Activated naive CD4-positive, alpha-beta T cell treated with anti-CD3 and anti-CD28 coated beads, Interleukin-2, amount 10 ng/mL, durations not matched to agents 7 days and 5 days (primary cell): ENCODE results near the gene CCNK.

Experiments
- CTCF ChIA-PET: fragments of 350-600 bp; sonication (Branson Sonifier 250); formaldehyde crosslinking; loops from one replicate; lab custom pipeline; 2021; ENCODE audit warnings: antibody characterized with exemption; lab: Charles Lee
- DNase-seq: peaks from one replicate; pipeline ENCODE4 v3.0.0-alpha.2; 2020
- H3K27ac Mint-ChIP-seq: one replicate; pipeline ENCODE4 v1.8.0; 2021; ENCODE audit warnings: mild to moderate bottlenecking, moderate library complexity, mixed read lengths
- H3K27me3 Mint-ChIP-seq: one replicate; pipeline ENCODE4 v1.8.0; 2021; ENCODE audit warnings: mild to moderate bottlenecking, mixed read lengths
- H3K36me3 Mint-ChIP-seq: one replicate; pipeline ENCODE4 v1.8.0; 2021; ENCODE audit warnings: mixed read lengths
- H3K4me1 Mint-ChIP-seq: one replicate; pipeline ENCODE4 v1.8.0; 2021; ENCODE audit warnings: mixed read lengths
- H3K4me3 Mint-ChIP-seq: one replicate; pipeline ENCODE4 v1.8.0; 2021; ENCODE audit warnings: mild to moderate bottlenecking, moderate library complexity, mixed read lengths
- H3K9me3 Mint-ChIP-seq: one replicate; pipeline ENCODE4 v1.8.0; 2021; ENCODE audit warnings: mixed read lengths

Gene CCNK

GRCh38 chr14:99546234-99546879 lies 65.1 kb downstream of the CCNK start:
- peaks cover 4% of the 10 kb centered on the region for H3K27me3 Mint-ChIP-seq
- no peaks in the 10 kb centered on the region for H3K4me1 Mint-ChIP-seq
- H3K9me3 Mint-ChIP-seq = no peaks in the 10 kb centered on the region
- CTCF ChIA-PET = no interaction called here
- no peaks in the 10 kb centered on the region for H3K36me3 Mint-ChIP-seq
- H3K27ac Mint-ChIP-seq = no peak overlapping the region
- no peak for DNase-seq
- no peak overlapping the region for H3K4me3 Mint-ChIP-seq

- CTCF ChIA-PET = interaction anchor here (1.2 kb wide), 1 partner anchor 80 kb away, joined by 3 read pairs; no protein-coding TSS in a partner anchor
- no peaks in the 10 kb centered on the region for H3K36me3 Mint-ChIP-seq
- no peak overlapping the region for H3K4me3 Mint-ChIP-seq
- DNase-seq = no peak
- no peaks in the 10 kb centered on the region for H3K4me1 Mint-ChIP-seq
- no peaks in the 10 kb centered on the region for H3K9me3 Mint-ChIP-seq
- no peak overlapping the region for H3K27ac Mint-ChIP-seq
- peaks cover 4% of the 10 kb centered on the region for H3K27me3 Mint-ChIP-seq
These were observed 67.0 kb downstream of the CCNK start for GRCh38 chr14:99548255-99548654.

- CTCF ChIA-PET = no interaction called here
- no peak for DNase-seq
- Mint-ChIP-seq H3K27ac (no peak overlapping the region), H3K36me3 (no peaks in the 10 kb centered on the region), H3K9me3 (no peaks in the 10 kb centered on the region), H3K4me1 (no peaks in the 10 kb centered on the region), H3K4me3 (no peak overlapping the region), H3K27me3 (peaks cover 4% of the 10 kb centered on the region)
These were observed 67.8 kb downstream of the CCNK start for GRCh38 chr14:99548871-99549515.

DNA sequence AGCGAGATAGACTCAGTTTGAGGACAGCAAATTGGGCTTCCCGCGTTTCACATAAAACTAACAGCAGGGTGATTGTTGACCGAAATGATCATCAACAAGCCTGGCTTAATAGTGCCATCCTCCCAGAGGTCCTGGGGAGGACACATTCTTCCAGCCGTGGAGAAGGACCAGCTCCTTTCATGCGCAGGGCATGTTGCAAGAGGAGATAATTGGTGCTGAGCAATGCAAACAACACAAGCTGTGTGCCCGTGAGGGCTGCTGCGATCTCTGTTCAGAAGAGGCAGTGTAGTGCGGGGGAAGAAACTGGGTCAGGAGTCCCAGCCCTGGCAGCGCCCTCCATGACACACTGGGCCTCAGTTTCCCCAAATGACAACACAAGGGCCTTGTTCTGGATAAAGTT lies 68.5 kb downstream of the CCNK start:
- H3K4me1 Mint-ChIP-seq = no peaks in the 10 kb centered on the region
- CTCF ChIA-PET = no interaction called here

GRCh38 chr14:99550387-99550992 lies 69.3 kb downstream of the CCNK start:
- no peak for DNase-seq
- no peak overlapping the region for H3K27ac Mint-ChIP-seq
- no peaks in the 10 kb centered on the region for H3K36me3 Mint-ChIP-seq
- CTCF ChIA-PET = no interaction called here
- no peak overlapping the region for H3K4me3 Mint-ChIP-seq
- no peaks in the 10 kb centered on the region for H3K4me1 Mint-ChIP-seq
- H3K27me3 Mint-ChIP-seq = no peaks in the 10 kb centered on the region
- H3K9me3 Mint-ChIP-seq = no peaks in the 10 kb centered on the region

More for the DNA sequence above, 68.5 kb downstream of the CCNK start:
- H3K9me3 Mint-ChIP-seq = no peaks in the 10 kb centered on the region
- H3K4me3 Mint-ChIP-seq = no peak overlapping the region
- H3K27me3 Mint-ChIP-seq = peaks cover 3% of the 10 kb centered on the region
- no peak overlapping the region for H3K27ac Mint-ChIP-seq
- no peaks in the 10 kb centered on the region for H3K36me3 Mint-ChIP-seq
- DNase-seq = no peak

- H3K36me3 Mint-ChIP-seq = no peaks in the 10 kb centered on the region
- H3K9me3 Mint-ChIP-seq = no peaks in the 10 kb centered on the region
- H3K4me1 Mint-ChIP-seq = no peaks in the 10 kb centered on the region
- CTCF ChIA-PET = no interaction called here
- DNase-seq = no peak
- no peak overlapping the region for H3K4me3 Mint-ChIP-seq
- no peak overlapping the region for H3K27ac Mint-ChIP-seq
- H3K27me3 Mint-ChIP-seq = no peaks in the 10 kb centered on the region
These were observed 70.1 kb downstream of the CCNK start for GRCh38 chr14:99551034-99551922.

DNA sequence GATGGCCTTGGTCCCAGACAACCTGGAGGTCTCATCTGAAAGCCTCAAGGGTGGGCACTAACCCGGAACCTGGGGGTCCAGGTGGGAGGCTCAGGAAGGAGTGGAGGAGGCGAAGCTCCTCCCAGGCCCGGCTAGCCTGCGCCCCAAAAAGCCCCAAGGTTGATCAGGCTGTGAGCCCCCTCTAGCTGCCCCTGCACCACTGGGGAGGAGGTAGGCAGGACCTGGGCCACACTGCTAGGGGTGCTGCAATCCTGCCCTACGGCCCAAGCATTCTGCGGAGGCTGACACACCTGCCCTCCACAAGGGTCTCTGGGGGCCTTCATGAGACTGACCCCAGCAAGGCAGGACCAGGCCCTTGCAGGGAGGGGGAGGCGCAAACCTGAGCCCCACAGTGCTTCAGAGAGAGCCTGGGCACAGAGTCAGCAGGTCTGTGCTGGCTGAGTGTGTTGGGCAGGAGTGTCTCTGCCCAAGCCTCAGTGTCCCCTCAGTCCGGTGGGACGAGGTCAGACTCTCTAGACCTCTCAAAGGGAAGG lies 70.9 kb downstream of the CCNK start:
- CTCF ChIA-PET = interaction anchor here (0.9 kb wide), 1 partner anchor 65 kb away, joined by 3 read pairs; no protein-coding TSS in a partner anchor
- Mint-ChIP-seq H3K27me3 (no peaks in the 10 kb centered on the region), H3K9me3 (no peaks in the 10 kb centered on the region), H3K4me3 (no peak overlapping the region), H3K36me3 (no peaks in the 10 kb centered on the region), H3K27ac (no peak overlapping the region), H3K4me1 (no peaks in the 10 kb centered on the region)
- no peak for DNase-seq

- Mint-ChIP-seq H3K9me3 (no peaks in the 10 kb centered on the region), H3K36me3 (no peaks in the 10 kb centered on the region)
- DNase-seq = no peak
These were observed 71.5 kb downstream of the CCNK start for GRCh38 chr14:99552572-99553216.

GRCh38 chr14:99554184-99554583 lies 73.0 kb downstream of the CCNK start:
- no peaks in the 10 kb centered on the region for H3K36me3 Mint-ChIP-seq
- H3K27ac Mint-ChIP-seq = no peak overlapping the region
- no peak for DNase-seq
- no peaks in the 10 kb centered on the region for H3K27me3 Mint-ChIP-seq
- CTCF ChIA-PET = interaction anchor here (1.3 kb wide), 1 partner anchor 393 kb away, joined by 3 read pairs; no protein-coding TSS in a partner anchor
- no peak overlapping the region for H3K4me3 Mint-ChIP-seq
- H3K4me1 Mint-ChIP-seq = no peaks in the 10 kb centered on the region
- H3K9me3 Mint-ChIP-seq = no peaks in the 10 kb centered on the region

More at GRCh38 chr14:99552572-99553216, 71.5 kb downstream of the CCNK start:
- CTCF ChIA-PET = interaction anchor here (0.9 kb wide), 1 partner anchor 66 kb away, joined by 3 read pairs; no protein-coding TSS in a partner anchor
- Mint-ChIP-seq H3K4me1 (no peaks in the 10 kb centered on the region), H3K27ac (no peak overlapping the region), H3K4me3 (no peak overlapping the region), H3K27me3 (no peaks in the 10 kb centered on the region)

DNA sequence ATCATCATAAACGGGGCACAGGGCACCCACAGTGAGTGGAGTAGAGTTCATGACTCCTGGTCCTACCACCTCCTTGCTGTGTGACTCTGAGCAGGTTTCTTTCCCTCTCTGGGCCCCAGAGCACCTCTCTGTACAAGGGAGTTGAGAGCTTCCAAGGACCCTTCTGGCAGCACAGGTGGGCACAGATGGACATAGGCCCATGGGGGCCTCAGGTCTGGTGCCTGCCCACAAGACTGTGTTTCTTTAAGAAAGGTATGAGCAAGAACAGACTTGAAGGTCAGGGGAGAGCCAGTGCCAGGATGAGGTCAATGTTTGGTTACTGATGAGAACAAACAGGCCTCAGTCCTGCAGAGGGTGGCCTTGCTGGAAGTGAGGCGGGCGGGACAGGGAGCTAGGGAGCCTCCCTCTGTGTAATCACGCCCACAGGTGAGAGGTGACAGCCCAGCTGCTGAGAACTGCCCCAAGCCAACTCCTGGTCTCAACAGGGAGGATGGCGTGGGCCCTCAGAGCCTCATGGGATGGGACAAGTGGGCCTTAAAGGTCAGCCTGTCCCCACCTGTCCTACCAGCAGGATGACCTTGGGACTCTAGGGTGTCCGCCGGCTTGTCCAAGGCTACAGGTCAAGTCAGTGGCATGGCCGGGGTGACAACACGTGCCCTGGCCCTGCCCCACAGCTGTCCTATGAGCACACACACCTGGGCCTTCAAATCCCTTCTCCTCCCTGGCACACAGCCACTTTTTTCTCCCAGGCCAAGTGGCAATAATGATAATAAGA lies 73.7 kb downstream of the CCNK start:
- CTCF ChIA-PET = no interaction called here
- Mint-ChIP-seq H3K36me3 (no peaks in the 10 kb centered on the region), H3K27ac (no peak overlapping the region), H3K27me3 (no peaks in the 10 kb centered on the region), H3K9me3 (no peaks in the 10 kb centered on the region), H3K4me1 (no peaks in the 10 kb centered on the region), H3K4me3 (no peak overlapping the region)
- DNase-seq = no peak

DNA sequence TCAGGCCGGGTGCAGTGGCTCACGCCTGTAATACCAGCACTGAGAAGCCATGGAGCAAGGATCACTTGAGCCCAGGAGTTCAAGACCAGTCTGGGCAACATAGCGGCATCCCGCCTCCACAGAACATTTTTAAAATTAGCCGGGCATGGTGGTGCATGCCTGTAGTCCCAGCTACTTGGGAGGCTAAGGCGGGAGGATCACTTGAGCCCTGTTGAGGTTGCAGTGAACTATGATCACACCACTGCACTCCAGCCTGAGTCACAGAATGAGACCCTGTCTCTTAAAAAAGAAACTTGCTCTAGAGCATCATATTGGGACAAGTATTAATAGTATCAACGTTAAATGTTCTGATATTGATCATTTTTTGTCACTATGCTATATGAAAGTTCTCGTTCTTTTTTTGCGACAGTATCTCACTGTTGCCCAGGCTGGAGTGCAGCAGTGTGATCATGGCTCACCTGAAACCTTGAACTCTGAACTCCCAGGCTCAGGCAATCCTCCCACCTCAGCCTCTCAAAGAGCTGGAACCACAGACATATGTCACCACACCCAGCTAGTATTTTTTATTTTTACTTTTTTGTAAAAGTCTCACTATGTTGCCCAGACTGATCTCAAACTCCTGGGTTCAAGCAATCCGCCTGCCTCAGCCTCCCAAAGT lies 75.1 kb downstream of the CCNK start:
- DNase-seq = no peak
- no peaks in the 10 kb centered on the region for H3K4me1 Mint-ChIP-seq
- H3K27ac Mint-ChIP-seq = no peak overlapping the region
- no peaks in the 10 kb centered on the region for H3K9me3 Mint-ChIP-seq
- no peaks in the 10 kb centered on the region for H3K27me3 Mint-ChIP-seq
- H3K4me3 Mint-ChIP-seq = no peak overlapping the region
- CTCF ChIA-PET = no interaction called here
- H3K36me3 Mint-ChIP-seq = no peaks in the 10 kb centered on the region

DNA sequence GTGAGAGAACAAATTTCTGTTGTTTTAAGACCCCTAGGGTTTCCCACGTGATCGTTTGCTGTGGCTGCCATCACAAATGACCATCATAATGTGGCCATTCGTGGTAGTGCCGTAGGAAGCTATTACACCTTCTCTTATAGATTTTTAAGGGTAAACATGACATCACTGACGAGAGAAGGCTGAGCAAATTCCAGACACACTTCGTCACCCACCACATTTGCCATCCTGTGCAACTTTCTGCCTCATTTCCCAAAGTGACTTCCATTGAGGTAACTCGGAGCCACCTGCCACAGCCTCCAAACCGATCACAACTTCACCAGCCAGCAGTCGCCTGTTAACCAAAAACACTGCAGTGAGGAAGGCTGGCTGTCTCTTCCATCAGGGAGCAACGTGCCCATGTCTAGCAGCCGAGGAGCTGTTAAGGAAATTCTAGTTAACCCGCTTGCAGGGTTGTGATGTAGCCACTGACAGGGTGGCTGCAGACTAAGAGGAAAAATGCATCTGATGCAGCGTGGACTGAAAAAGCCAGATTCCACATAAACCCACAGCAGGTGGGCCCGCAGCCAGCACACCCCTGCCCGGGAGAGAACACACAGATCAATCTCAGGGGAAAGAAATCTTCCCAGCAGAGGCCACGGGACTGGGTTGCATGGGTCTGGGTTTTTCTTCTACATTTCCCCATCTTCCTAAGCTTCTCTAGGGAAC lies 78.2 kb downstream of the CCNK start:
- CTCF ChIA-PET = no interaction called here
- H3K27me3 Mint-ChIP-seq = no peaks in the 10 kb centered on the region
- no peaks in the 10 kb centered on the region for H3K4me1 Mint-ChIP-seq
- H3K9me3 Mint-ChIP-seq = no peaks in the 10 kb centered on the region
- no peak for DNase-seq
- H3K36me3 Mint-ChIP-seq = no peaks in the 10 kb centered on the region
- H3K4me3 Mint-ChIP-seq = no peak overlapping the region
- no peak overlapping the region for H3K27ac Mint-ChIP-seq
